Raji (cell line): ENCODE results near the gene GPR75.

ENCODE experiments used
- POLR2A ChIP-seq: IDR thresholded peaks from 2 replicates; pipeline ENCODE4 v1.6.1; 2011; ENCODE audit warnings: low read depth, low read length, control low read depth; ENCODE audit not compliant: insufficient read depth

The GPR75 gene

GRCh38 chr2:53859206-53860181 lies at the start of gene GPR75:
Gene GPR75 (minus strand): TSS chr2:53859967. CDS start chr2:53854756, 5,211 bp downstream.
- TF ChIP-seq POLR2A: no peak

GRCh38 chr2:53907582-53907981 lies 47.8 kb upstream of the GPR75 start:
- no peak for TF ChIP-seq POLR2A

- TF ChIP-seq POLR2A: no peak
Observed at GRCh38 chr2:53905396-53905795, 45.6 kb upstream of the GPR75 start.

- no peak for TF ChIP-seq POLR2A
Observed at GRCh38 chr2:53903011-53903410, 43.2 kb upstream of the GPR75 start.

- no peak for TF ChIP-seq POLR2A
Observed at GRCh38 chr2:53901192-53901591, 41.4 kb upstream of the GPR75 start.

GRCh38 chr2:53896864-53897263 lies 37.1 kb upstream of the GPR75 start:
- TF ChIP-seq POLR2A: no peak

GRCh38 chr2:53886406-53887280 lies 26.9 kb upstream of the GPR75 start:
- no peak for TF ChIP-seq POLR2A

GRCh38 chr2:53884883-53885282 lies 25.1 kb upstream of the GPR75 start:
- TF ChIP-seq POLR2A: no peak

- TF ChIP-seq POLR2A: no peak
Observed at GRCh38 chr2:53881986-53882385, 22.2 kb upstream of the GPR75 start.

GRCh38 chr2:53881360-53881759 lies 21.6 kb upstream of the GPR75 start:
- TF ChIP-seq POLR2A: no peak

GRCh38 chr2:53880756-53881155 lies 21.0 kb upstream of the GPR75 start:
- no peak for TF ChIP-seq POLR2A

GRCh38 chr2:53877556-53877955 lies 17.8 kb upstream of the GPR75 start:
- TF ChIP-seq POLR2A: no peak

- TF ChIP-seq POLR2A: no peak
Observed at GRCh38 chr2:53877112-53877511, 17.3 kb upstream of the GPR75 start.

GRCh38 chr2:53874401-53874950 lies 14.7 kb upstream of the GPR75 start:
- TF ChIP-seq POLR2A: no peak

- TF ChIP-seq POLR2A: no peak
Observed at GRCh38 chr2:53867773-53868172, 8.0 kb upstream of the GPR75 start.

- TF ChIP-seq POLR2A: no peak
Observed at GRCh38 chr2:53867169-53867568, 7.4 kb upstream of the GPR75 start.

- no peak for TF ChIP-seq POLR2A
Observed at GRCh38 chr2:53865962-53866361, 6.2 kb upstream of the GPR75 start.
